Epithelial cell of prostate (primary cell): Measurements from ENCODE around the gene MRPS18B.
A peak's percentile ranks its signal among the peaks of the same experiment; 100 is the strongest.

Source experiments
- DNase-seq: peaks from one replicate; pipeline ENCODE4 v3.0.0-alpha.2; 2011; ENCODE audit warnings: low read depth, low spot score
- H3K27ac ChIP-seq: fragments of 450-650 bp; 2 replicates; pipeline ENCODE4 v1.5.1; 2017; ENCODE audit warnings: mild to moderate bottlenecking

MRPS18B gene

DNA sequence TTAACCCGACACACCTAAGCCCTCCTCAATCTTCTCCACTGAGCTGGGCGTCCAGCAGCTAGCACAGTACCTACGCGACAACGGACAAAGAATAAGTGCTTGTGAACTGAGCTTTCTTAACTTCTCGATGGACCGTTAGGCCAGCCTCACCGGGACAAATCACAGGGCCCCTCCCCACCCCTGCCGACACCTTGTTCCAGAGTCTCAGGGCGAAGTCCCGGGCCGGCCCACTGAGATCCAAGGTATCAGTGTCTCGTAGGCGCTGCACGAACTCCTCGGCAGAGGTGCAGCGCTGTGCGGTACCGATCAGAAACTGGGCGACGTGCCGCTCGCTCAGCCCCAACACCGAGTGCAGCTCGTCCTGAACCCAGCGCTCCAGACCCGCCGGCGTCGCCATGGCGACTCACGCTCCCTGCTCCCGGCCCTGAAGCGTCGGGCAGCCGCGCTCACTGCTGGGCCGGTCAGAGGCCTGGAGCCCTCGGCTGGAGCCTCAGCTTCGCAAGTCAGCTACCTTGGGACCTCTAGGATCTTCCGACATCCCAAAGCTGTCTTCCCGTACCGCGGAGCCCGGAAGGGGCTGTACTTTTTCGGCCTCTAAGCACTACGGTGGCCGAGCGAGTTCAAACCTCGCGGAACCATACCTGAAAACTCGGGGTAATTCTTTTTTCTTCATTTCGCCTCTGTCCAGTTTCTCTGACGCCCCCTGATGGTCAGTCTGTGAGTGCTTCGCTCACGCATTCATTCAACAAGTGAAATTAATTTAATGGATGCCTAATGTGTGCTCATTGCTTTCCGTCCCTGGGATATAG lies 55.0 kb downstream of the MRPS18B start, which contains the start of gene DHX16:
Gene DHX16, minus strand, starts transcription at position 562 of the 809 bp plus-strand sequence. Its CDS starts 165 bp downstream, at position 397.
- DNase-seq, result peak; percentile 93
- H3K27ac ChIP-seq, result peak within 1 kb of the TSS; percentile 59
